OCI-LY1 (cell line): ENCODE measurements around the gene CELF4.

Experiments used
- H2AFZ ChIP-seq: fragments of 200-600 bp; sonication (generic), shearing (Covaris generic); 2 replicates; pipeline ENCODE4 v1.6.0; 2014; ENCODE audit warnings: antibody characterized with exemption, mild to moderate bottlenecking, low read length
- H3F3A ChIP-seq: fragments of 200-600 bp; sonication (generic), shearing (Covaris generic); 2 replicates; pipeline ENCODE4 v1.6.0; 2014; ENCODE audit warnings: mild to moderate bottlenecking, antibody characterized with exemption, low read length, moderate library complexity; ENCODE audit not compliant: insufficient read depth
- H3K27ac ChIP-seq: fragments of 200-600 bp; sonication (generic); 2 replicates; pipeline ENCODE4 v1.5.1; 2014; ENCODE audit warnings: low read length, mixed run types, mild to moderate bottlenecking, low read depth; ENCODE audit not compliant: poor library complexity, severe bottlenecking
- H3K27me3 ChIP-seq: fragments of 200-600 bp; sonication (generic); 2 replicates; pipeline ENCODE4 v1.6.0; 2014; ENCODE audit warnings: antibody characterized with exemption, mild to moderate bottlenecking, low read length, moderate library complexity; ENCODE audit not compliant: insufficient read depth
- H3K36me3 ChIP-seq: fragments of 200-600 bp; sonication (generic); 2 replicates; pipeline ENCODE4 v1.6.1; 2014; ENCODE audit warnings: mild to moderate bottlenecking, antibody characterized with exemption, low read length, moderate library complexity, mixed read lengths; ENCODE audit not compliant: insufficient read depth
- H3K4me1 ChIP-seq: fragments of 200-600 bp; sonication (generic); 2 replicates; pipeline ENCODE4 v1.5.1; 2014; ENCODE audit warnings: mild to moderate bottlenecking, low read length, moderate library complexity; ENCODE audit not compliant: insufficient read depth, severe bottlenecking
- H3K4me2 ChIP-seq: fragments of 200-600 bp; sonication (generic), shearing (Covaris generic); 2 replicates; pipeline ENCODE4 v1.6.1; 2014; ENCODE audit warnings: low read length
- H3K4me3 ChIP-seq: fragments of 200-600 bp; sonication (generic); 2 replicates; pipeline ENCODE4 v1.5.1; 2014; ENCODE audit warnings: low read length, low read depth, mild to moderate bottlenecking, mixed read lengths; ENCODE audit not compliant: poor library complexity, severe bottlenecking
- H3K79me2 ChIP-seq: fragments of 200-600 bp; shearing (Covaris generic); 2 replicates; pipeline ENCODE4 v1.6.1; 2016; ENCODE audit warnings: mixed run types, low read length, mixed read lengths; ENCODE audit not compliant: insufficient read depth
- H3K9ac ChIP-seq: fragments of 200-600 bp; sonication (generic), shearing (Covaris generic); 2 replicates; pipeline ENCODE4 v1.6.1; 2014; ENCODE audit warnings: mild to moderate bottlenecking, low read length, mixed read lengths
- H3K9me2 ChIP-seq: fragments of 200-600 bp; sonication (generic), shearing (Covaris generic); 2 replicates; pipeline ENCODE4 v1.6.1; 2014; ENCODE audit warnings: low read depth, mild to moderate bottlenecking, low read length, mixed read lengths
- H3K9me3 ChIP-seq: fragments of 200-600 bp; shearing (Covaris generic); 2 replicates; pipeline ENCODE4 v1.6.1; 2014; ENCODE audit warnings: low read length, mixed read lengths
- H4K20me1 ChIP-seq: fragments of 200-600 bp; sonication (generic), shearing (Covaris generic); 2 replicates; pipeline ENCODE4 v1.6.0; 2016; ENCODE audit warnings: mild to moderate bottlenecking, low read length; ENCODE audit not compliant: insufficient read depth
- EZH2 ChIP-seq: fragments of 200-600 bp; sonication (generic), shearing (Covaris generic); IDR thresholded peaks from 2 replicates; pipeline ENCODE4 v1.8.0; 2017; ENCODE audit warnings: borderline replicate concordance, mixed run types, mild to moderate bottlenecking, antibody characterized with exemption, low read length, moderate library complexity, mixed read lengths
- TF ChIP-seq, protein P1 (sequence below): fragments of 200-600 bp; sonication (generic), shearing (Covaris generic); IDR thresholded peaks from 2 replicates; pipeline ENCODE4 v1.5.1; 2017; ENCODE audit warnings: mild to moderate bottlenecking, antibody characterized with exemption, low read length, moderate library complexity, mixed read lengths

CELF4 gene

DNA sequence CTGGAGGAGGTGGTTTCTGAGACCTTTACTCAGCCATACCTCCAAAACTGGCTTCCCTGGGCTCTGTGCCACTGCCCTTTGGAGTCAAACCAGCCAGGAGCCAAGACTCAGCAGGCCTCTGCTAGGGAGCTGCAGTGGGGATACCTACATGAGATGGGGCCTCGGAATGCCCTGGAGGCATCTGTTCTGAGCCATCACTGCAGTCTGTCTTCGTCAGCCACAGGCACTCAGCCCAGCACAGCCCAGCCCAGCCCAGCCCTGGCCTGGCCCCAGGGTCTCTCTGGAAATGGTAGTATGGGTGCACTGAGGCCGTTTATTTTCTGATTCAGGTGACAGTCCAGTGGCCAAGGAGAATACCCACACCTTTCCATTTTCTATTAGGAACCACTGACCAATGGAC is 209.8 kb downstream of the CELF4 start:
- H3K9me2 ChIP-seq, result no peaks in the 10 kb centered on the region
- no peaks in the 10 kb centered on the region for H3K4me1 ChIP-seq
- no peak overlapping the region for H3K4me3 ChIP-seq
- no peak overlapping the region for H3K9ac ChIP-seq
- H3K4me2 ChIP-seq, result no peak overlapping the region
- H3K27me3 ChIP-seq, result no peaks in the 10 kb centered on the region
- no peaks in the 10 kb centered on the region for H3K79me2 ChIP-seq
- no peaks in the 10 kb centered on the region for H3K36me3 ChIP-seq
- H3K9me3 ChIP-seq, result no peaks in the 10 kb centered on the region
- H3K27ac ChIP-seq, result no peak overlapping the region
- TF ChIP-seq, protein P1, sequence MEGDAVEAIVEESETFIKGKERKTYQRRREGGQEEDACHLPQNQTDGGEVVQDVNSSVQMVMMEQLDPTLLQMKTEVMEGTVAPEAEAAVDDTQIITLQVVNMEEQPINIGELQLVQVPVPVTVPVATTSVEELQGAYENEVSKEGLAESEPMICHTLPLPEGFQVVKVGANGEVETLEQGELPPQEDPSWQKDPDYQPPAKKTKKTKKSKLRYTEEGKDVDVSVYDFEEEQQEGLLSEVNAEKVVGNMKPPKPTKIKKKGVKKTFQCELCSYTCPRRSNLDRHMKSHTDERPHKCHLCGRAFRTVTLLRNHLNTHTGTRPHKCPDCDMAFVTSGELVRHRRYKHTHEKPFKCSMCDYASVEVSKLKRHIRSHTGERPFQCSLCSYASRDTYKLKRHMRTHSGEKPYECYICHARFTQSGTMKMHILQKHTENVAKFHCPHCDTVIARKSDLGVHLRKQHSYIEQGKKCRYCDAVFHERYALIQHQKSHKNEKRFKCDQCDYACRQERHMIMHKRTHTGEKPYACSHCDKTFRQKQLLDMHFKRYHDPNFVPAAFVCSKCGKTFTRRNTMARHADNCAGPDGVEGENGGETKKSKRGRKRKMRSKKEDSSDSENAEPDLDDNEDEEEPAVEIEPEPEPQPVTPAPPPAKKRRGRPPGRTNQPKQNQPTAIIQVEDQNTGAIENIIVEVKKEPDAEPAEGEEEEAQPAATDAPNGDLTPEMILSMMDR, result no peak
- H3F3A ChIP-seq, result no peaks in the 10 kb centered on the region
- H2AFZ ChIP-seq, result no peak overlapping the region
- no peaks in the 10 kb centered on the region for H4K20me1 ChIP-seq

DNA sequence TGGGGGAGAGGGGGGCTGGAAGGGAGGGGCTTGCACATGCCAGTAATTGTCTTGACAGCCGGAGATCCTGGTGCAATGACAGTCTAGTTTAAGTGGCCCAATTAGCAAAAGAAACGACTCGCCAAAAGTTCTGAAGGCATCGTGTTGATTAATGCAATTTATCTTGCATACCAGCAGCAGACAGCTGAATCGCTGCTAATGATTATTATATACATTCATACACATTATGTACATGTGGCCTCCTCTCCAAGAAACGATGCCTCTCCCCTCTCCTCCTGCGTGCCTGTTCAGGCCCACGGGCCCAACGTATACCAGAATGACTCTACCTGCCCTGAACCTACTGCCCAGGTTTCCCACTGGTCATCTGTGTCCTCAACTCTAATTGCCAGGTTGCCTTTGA is 214.5 kb downstream of the CELF4 start:
- no peaks in the 10 kb centered on the region for H3K36me3 ChIP-seq
- TF ChIP-seq, protein P1, result no peak
- TF ChIP-seq EZH2, result no peak

DNA sequence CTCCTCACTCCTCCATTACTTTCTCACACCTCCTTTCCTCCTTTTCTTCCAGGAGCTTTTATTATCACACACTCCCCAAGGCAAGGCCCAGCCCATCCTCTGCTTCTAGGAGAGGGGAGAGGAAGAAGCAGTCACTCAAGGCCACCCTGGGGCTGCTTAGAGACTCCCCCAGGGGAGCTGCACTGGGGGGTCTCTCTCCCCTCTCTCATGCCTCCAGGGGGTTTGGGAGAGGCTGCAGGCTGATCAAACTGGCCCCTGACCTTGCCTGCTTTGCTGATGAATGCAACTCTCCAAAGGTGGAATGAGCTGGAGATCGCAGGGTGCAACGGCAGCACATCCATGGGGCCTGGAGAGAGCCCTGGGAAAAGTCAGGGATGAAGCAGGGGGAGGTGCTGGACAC is 216.9 kb downstream of the CELF4 start:
- Histone ChIP-seq H3K27ac (no peak overlapping the region), H4K20me1 (no peaks in the 10 kb centered on the region), H3K9me3 (no peaks in the 10 kb centered on the region), H3K4me1 (no peaks in the 10 kb centered on the region), H3K4me3 (no peak overlapping the region), H3K27me3 (no peaks in the 10 kb centered on the region), H3K9me2 (no peaks in the 10 kb centered on the region), H3K36me3 (no peaks in the 10 kb centered on the region), H2AFZ (no peak overlapping the region), H3K79me2 (no peaks in the 10 kb centered on the region), H3F3A (no peaks in the 10 kb centered on the region), H3K9ac (no peak overlapping the region), H3K4me2 (no peak overlapping the region)
- TF ChIP-seq, protein P1, result no peak

More for the DNA sequence above, 214.5 kb downstream of the CELF4 start:
- Histone ChIP-seq H3K4me1 (no peaks in the 10 kb centered on the region), H3K4me2 (no peak overlapping the region), H4K20me1 (no peaks in the 10 kb centered on the region), H3K9me2 (no peaks in the 10 kb centered on the region), H3K27ac (no peak overlapping the region), H3K4me3 (no peak overlapping the region), H3F3A (no peaks in the 10 kb centered on the region), H3K27me3 (no peaks in the 10 kb centered on the region), H3K9ac (no peak overlapping the region), H3K79me2 (no peaks in the 10 kb centered on the region), H2AFZ (no peak overlapping the region), H3K9me3 (no peaks in the 10 kb centered on the region)
